Thoracic aorta (tissue), 2 donors: ENCODE results near the gene EED. TPM values are rescaled to one million over a fixed set of nuclear protein-coding genes. Genes with fewer than 3 reads are reported as not detected.

ENCODE experiments used
- ATAC-seq: fragments of 150-250 bp; one replicate; pipeline ENCODE4 v1.8.0; 2017; ENCODE audit warnings: low read depth; ENCODE audit not compliant: insufficient number of reproducible peaks, low FRiP score
- DNase-seq: peaks from one replicate; pipeline ENCODE4 v3.0.0-alpha.2; 2020; ENCODE audit warnings: low spot score
- H3K27ac ChIP-seq, 2 donors: fragments of 200-600 bp; sonication (generic); 1 replicate in 1 of 2; 2 replicates in 1 of 2; pipeline ENCODE4 v1.5.1; 2016; ENCODE audit warnings: mild to moderate bottlenecking in 2 of 2, moderate library complexity in 2 of 2
- H3K27me3 ChIP-seq: fragments of 200-600 bp; sonication (generic); replicated peaks from 2 replicates; pipeline ENCODE4 v1.6.0; 2016; ENCODE audit warnings: mild to moderate bottlenecking; ENCODE audit not compliant: insufficient read depth
- H3K36me3 ChIP-seq: fragments of 200-600 bp; sonication (generic); one replicate; pipeline ENCODE4 v1.5.1; 2016
- H3K4me1 ChIP-seq, 2 donors: fragments of 200-600 bp; sonication (generic); 1 replicate in 1 of 2; 2 replicates in 1 of 2; pipeline versions ENCODE4 v1.5.1 to v1.6.0; 2016; ENCODE audit warnings: low read depth in 2 of 2, mild to moderate bottlenecking in 1 of 2; ENCODE audit not compliant: control insufficient read depth in 1 of 2
- H3K4me3 ChIP-seq: fragments of 200-600 bp; sonication (generic); 2 replicates; pipeline ENCODE4 v1.5.1; 2016; ENCODE audit warnings: mild to moderate bottlenecking
- H3K9me3 ChIP-seq: fragments of 200-600 bp; sonication (generic); 2 replicates; pipeline ENCODE4 v1.5.1; 2016
- total RNA-seq, 2 donors: library from RNA; depleted of rRNA; stranded (reverse); fragments of >200 nt; gene quantifications; one replicate each; pipeline versions ENCODE4 v1.1.0 to v1.2.3, GENCODE V29; 2016
- TF ChIP-seq, protein P1 (sequence below): fragments of 200-600 bp; sonication (generic); IDR thresholded peaks from one replicate; pipeline ENCODE4 v1.5.1; 2019; ENCODE audit warnings: antibody characterized with exemption

Gene EED
- total RNA-seq, 2 donors from 2014 or later = 19.0 to 22.4 TPM

DNA sequence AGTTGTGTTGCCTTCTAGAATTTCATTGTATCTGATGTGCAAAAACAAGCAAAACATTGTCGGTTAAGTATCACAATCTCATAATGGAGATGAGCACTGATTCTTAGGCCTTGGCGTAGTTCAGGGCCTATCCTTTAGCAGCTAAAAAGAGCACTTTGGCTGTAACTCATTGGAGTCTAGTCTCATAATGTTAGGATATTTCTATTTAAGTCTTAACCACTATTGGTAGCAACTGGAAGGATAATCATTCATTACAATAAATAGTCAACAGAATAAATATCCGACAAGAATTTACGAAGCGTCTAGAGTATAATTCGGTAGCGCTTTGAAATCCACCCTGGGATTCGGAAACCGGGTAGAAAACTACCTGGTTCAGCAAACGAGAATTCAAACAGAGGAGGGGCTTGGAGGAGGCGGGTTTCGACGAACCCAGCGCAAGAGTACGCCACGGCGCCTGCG lies 461 bp upstream of the EED start:
- DNase-seq = peak; percentile 38

DNA sequence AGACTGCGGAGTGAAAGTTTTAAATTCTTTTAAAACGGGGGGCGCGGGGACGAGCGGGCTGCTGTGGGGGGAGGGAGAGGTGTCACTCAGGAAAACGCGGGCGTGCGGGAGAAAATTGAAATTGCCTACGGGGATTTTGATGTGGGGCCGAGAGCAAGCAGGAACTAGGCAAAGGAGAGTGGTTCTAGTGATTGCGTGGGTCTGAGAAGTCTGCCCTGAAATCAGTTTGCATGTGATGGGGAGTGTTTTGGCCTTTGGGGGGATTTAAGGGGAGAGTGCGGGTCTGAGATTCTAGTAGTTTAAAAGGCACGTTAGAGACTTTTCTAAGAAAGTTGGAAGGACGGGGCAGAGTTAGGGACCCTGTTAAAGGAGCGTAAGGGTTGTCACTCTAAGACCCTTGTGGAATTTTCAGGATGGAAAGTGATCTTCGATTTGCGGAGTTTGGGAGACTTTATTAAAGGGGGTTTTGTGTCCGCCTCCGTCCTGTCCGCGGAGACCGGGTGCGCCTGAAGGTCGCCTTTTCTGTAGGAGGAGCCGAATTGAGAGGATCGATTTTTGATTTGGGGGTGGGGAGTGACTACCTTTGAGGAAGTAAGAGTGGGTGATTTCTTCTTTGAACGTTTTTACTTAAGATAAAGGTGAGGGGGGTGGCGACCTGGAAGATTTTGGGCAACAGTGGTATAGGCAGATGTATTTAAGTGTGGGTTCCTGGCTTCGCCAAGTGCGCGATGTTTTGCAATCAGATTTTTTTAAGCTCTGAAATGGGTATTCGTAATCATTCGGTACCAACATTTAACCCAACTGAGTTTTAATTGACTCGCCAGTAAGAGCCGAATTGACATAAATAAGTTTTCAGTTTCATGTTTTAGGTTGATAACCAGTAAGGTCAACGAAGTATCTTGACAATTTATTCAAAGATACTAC lies 1.1 kb downstream of the EED start:
- no peak for DNase-seq
- Histone ChIP-seq H3K4me1 (peaks cover 21 to 27% of the 10 kb centered on the region in 2 donors), H3K27me3 (no peaks in the 10 kb centered on the region), H3K36me3 (no peaks in the 10 kb centered on the region), H3K4me3 (peak overlapping the region; percentile 98), H3K27ac (peak overlapping the region; percentile 99), H3K9me3 (no peaks in the 10 kb centered on the region)
- no peak for ATAC-seq
- TF ChIP-seq, protein P1, sequence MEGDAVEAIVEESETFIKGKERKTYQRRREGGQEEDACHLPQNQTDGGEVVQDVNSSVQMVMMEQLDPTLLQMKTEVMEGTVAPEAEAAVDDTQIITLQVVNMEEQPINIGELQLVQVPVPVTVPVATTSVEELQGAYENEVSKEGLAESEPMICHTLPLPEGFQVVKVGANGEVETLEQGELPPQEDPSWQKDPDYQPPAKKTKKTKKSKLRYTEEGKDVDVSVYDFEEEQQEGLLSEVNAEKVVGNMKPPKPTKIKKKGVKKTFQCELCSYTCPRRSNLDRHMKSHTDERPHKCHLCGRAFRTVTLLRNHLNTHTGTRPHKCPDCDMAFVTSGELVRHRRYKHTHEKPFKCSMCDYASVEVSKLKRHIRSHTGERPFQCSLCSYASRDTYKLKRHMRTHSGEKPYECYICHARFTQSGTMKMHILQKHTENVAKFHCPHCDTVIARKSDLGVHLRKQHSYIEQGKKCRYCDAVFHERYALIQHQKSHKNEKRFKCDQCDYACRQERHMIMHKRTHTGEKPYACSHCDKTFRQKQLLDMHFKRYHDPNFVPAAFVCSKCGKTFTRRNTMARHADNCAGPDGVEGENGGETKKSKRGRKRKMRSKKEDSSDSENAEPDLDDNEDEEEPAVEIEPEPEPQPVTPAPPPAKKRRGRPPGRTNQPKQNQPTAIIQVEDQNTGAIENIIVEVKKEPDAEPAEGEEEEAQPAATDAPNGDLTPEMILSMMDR = no peak

More for the DNA sequence above, 461 bp upstream of the EED start:
- H3K4me3 ChIP-seq = peak overlapping the region; percentile 98
- TF ChIP-seq, protein P1 = no peak
- peak; percentile 87 for ATAC-seq
- peaks cover 18 to 19% of the 10 kb centered on the region in 2 donors for H3K4me1 ChIP-seq
- no peaks in the 10 kb centered on the region for H3K27me3 ChIP-seq
- no peaks in the 10 kb centered on the region for H3K36me3 ChIP-seq
- H3K27ac ChIP-seq = peak overlapping the region; percentile 99
- H3K9me3 ChIP-seq = no peaks in the 10 kb centered on the region

DNA sequence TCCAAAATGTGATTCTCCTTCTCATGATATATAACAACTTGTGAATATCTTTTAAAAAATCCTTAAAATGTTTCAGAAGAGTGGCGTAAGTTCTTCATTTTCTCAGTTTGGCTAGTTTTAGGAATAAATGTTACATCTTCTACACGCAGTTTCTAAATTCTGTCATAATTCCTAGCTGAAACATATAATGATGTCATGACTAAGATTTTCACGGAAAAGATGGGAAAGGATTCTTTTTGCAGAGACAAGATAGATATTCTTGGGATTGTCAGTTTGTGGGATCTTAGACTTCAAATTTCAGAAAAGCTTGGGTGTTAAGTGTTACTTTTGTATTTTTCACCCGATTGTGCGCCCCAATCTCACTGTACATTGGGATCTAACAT lies 1.7 kb downstream of the EED start:
- no peak for DNase-seq
- Histone ChIP-seq H3K27ac (no peak overlapping the region), H3K36me3 (no peaks in the 10 kb centered on the region), H3K4me1 (peaks cover 21 to 27% of the 10 kb centered on the region in 2 donors), H3K9me3 (no peaks in the 10 kb centered on the region), H3K27me3 (no peaks in the 10 kb centered on the region), H3K4me3 (peak overlapping the region; percentile 98)
- ATAC-seq = no peak
- TF ChIP-seq, protein P1 = no peak

DNA sequence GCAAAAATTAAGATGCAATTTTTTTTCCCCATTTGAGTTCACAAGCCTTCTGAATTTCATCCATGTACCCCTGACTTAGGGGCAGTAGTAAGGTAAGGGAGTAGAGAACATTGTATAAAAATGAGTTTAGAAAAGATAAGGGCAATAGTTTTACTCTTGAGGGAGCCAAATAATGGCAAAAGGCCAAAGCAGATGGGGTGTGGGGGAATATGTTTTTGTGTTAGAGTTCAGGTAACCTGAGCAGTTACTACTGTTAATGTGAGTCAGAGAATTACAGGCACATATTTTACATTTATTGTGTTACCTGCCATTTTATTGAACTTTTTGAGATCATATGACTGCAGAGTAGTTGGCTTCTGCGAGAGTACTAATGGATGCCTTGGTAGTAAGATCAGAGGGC lies 3.1 kb downstream of the EED start:
- DNase-seq = no peak
- H3K36me3 ChIP-seq = no peaks in the 10 kb centered on the region
- no peak overlapping the region for H3K4me3 ChIP-seq
- TF ChIP-seq, protein P1 = no peak
- H3K4me1 ChIP-seq = peaks cover 21 to 27% of the 10 kb centered on the region in 2 donors
- ATAC-seq = no peak
- H3K9me3 ChIP-seq = no peaks in the 10 kb centered on the region
- H3K27ac ChIP-seq = no peak overlapping the region
- H3K27me3 ChIP-seq = no peaks in the 10 kb centered on the region

DNA sequence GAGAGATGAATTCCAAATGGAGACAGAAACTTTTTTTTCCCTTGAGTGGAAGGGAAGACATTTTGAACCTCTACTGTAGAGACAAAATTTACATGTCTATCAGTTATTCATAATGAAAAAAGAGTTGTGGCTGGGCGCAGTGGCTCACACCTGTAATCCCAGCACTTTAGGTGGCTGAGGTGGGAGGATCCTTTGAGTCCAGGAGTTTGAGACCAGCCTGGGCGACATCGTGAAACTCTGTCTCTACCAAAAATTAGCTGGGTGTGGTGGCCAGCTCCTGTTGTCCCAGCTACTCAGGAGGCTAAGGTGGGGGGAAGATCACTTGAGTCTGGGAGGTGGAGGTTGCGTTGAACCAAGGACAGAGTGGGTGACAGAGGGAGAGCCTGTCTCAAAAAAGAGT lies 4.1 kb downstream of the EED start:
- TF ChIP-seq, protein P1 = no peak
- H3K36me3 ChIP-seq = no peaks in the 10 kb centered on the region
- peaks cover 21 to 27% of the 10 kb centered on the region in 2 donors for H3K4me1 ChIP-seq
- ATAC-seq = no peak
- DNase-seq = no peak
- no peak overlapping the region for H3K27ac ChIP-seq
- no peaks in the 10 kb centered on the region for H3K27me3 ChIP-seq
- no peaks in the 10 kb centered on the region for H3K9me3 ChIP-seq
- no peak overlapping the region for H3K4me3 ChIP-seq
